ENCODE measurements around the gene TTC28.

The TTC28 gene

DNA sequence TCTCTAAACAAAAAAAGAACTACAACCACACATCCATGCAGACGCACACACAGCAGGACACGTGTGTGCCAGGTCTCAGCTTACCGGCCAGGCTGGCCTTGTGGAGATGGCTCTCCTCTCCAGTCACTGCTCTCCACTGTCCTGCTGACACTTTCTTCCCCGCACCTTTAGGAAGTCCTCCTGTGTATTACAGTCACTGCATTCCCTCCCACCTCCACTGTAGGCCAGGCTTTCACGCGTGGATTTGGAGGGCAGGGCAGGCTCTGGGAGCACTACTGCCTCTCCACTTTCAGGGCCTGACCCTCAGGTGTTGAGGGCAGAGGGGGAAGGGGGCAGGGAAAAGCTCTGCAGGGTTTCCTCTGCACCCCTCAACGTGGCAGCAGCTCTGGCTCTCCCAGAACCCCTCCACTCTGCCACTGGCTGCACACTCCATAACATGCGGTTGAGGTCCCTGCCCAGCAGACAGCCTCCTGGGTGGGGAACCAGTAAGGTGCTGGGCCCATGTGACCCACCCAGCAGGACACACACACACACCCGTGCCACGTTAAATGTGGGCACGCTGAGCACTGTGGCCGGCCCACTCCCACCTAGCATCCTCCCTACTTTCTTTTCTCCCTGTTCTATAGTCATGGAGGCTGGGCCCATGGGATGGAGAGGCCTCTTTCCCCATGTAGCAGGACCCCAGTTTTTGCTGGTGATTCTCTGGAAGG lies 653.6 kb downstream of the TTC28 start:
- Histone ChIP-seq H3K36me3 (ENCODE audit: control insufficient read depth in 2 of 2, insufficient read depth in 2 of 2, low read length in 2 of 2) (no peaks in the 10 kb centered on the region), H3K9me3 (ENCODE audit: control insufficient read depth in 2 of 2, low read length in 2 of 2) (no peaks in the 10 kb centered on the region), H3K27me3 (ENCODE audit: control insufficient read depth in 2 of 2, insufficient read depth in 2 of 2, low read length in 2 of 2) (no peaks in the 10 kb centered on the region), H3K9ac (ENCODE audit: low read depth in 1 of 2, low read length in 2 of 2) (no peak overlapping the region), H3K4me3 (ENCODE audit: low read length in 2 of 2) (no peak overlapping the region), H3K4me1 (ENCODE audit: control insufficient read depth in 2 of 2, insufficient read depth in 2 of 2, low read length in 2 of 2) (peaks cover 0 to 7% of the 10 kb centered on the region in 2 donors), H3K27ac (ENCODE audit: low read depth in 2 of 2, low read length in 2 of 2) (no peak overlapping the region)

DNA sequence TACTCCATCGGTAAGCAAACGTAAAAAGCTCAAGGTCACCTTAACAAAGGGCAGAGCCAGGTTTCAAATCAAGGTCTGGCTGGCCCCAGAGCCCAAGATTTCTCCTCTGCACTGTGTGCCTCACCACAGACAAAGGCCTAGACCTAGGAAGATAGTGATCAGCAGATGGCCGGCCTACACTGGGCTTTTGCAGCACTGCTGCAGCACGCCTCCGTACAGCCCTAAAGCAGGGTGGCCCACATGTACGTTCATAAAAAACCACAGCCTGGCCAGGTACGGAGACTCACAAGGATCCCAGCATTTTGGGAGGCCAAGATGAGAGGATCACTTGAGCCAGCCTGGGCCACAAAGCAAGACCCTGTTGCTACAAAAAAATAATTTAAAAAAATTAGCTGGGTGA lies 654.3 kb downstream of the TTC28 start:
- H3K9me3 ChIP-seq (ENCODE audit: control insufficient read depth in 2 of 2, low read length in 2 of 2), result no peaks in the 10 kb centered on the region
- H3K9ac ChIP-seq (ENCODE audit: low read depth in 1 of 2, low read length in 2 of 2), result no peak overlapping the region
- H3K27ac ChIP-seq (ENCODE audit: low read depth in 2 of 2, low read length in 2 of 2), result no peak overlapping the region
- H3K27me3 ChIP-seq (ENCODE audit: control insufficient read depth in 2 of 2, insufficient read depth in 2 of 2, low read length in 2 of 2), result no peaks in the 10 kb centered on the region
- H3K36me3 ChIP-seq (ENCODE audit: control insufficient read depth in 2 of 2, insufficient read depth in 2 of 2, low read length in 2 of 2), result no peaks in the 10 kb centered on the region
- H3K4me3 ChIP-seq (ENCODE audit: low read length in 2 of 2), result no peak overlapping the region
- peaks cover 3 to 11% of the 10 kb centered on the region in 2 donors for H3K4me1 ChIP-seq (ENCODE audit: control insufficient read depth in 2 of 2, insufficient read depth in 2 of 2, low read length in 2 of 2)

DNA sequence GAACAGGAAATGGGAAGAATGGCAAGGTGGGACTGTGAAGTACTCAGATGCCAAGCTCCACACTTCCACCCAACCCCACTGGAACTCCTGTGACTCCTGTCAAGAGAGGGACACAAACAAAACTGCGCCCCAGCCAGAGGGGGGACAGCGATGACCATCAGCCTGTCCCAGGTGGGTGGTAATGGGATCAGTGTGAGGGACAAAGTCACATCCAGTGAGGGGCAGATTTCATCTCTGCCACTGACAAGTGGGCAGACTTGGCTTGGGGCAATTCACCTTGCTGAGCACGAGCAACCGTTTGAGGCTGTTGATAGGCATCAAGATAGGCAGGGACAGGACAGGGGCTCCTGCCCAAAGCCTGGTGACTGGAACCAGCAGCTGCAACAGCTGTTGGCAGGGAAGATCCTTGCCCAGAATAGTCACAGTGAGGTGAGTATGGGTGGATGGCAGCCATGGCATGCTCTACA lies 655.2 kb downstream of the TTC28 start:
- no peak overlapping the region for H3K4me3 ChIP-seq (ENCODE audit: low read length in 2 of 2)
- H3K27ac ChIP-seq (ENCODE audit: low read depth in 2 of 2, low read length in 2 of 2), result no peak overlapping the region
- H3K4me1 ChIP-seq (ENCODE audit: control insufficient read depth in 2 of 2, insufficient read depth in 2 of 2, low read length in 2 of 2), result peaks cover 4 to 14% of the 10 kb centered on the region in 2 donors

DNA sequence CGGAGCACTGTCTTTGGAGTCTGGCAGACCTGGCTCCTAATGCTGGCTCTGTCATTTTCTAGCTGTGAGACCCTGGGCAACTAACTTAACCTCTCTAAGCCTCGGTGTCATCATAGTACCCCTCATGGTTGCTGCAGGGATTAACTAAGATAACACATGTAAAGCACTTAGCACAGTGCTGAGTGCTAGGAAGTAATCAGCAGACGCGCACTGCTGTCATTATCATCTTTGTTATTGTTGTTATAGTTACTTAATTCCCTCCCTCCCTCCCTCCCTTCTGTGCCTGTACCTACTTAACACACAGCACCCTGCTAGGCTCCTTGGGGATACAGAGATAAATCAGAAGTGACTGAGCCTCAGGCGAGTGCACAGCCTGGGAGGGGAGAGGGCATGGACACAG lies 655.9 kb downstream of the TTC28 start:
- no peak overlapping the region for H3K27ac ChIP-seq (ENCODE audit: low read depth in 2 of 2, low read length in 2 of 2)
- no peaks in the 10 kb centered on the region for H3K27me3 ChIP-seq (ENCODE audit: control insufficient read depth in 2 of 2, insufficient read depth in 2 of 2, low read length in 2 of 2)
- no peaks in the 10 kb centered on the region for H3K9me3 ChIP-seq (ENCODE audit: control insufficient read depth in 2 of 2, low read length in 2 of 2)
- H3K9ac ChIP-seq (ENCODE audit: low read depth in 1 of 2, low read length in 2 of 2), result no peak overlapping the region
- peaks cover 4 to 8% of the 10 kb centered on the region in 2 donors for H3K4me1 ChIP-seq (ENCODE audit: control insufficient read depth in 2 of 2, insufficient read depth in 2 of 2, low read length in 2 of 2)
- no peaks in the 10 kb centered on the region for H3K36me3 ChIP-seq (ENCODE audit: control insufficient read depth in 2 of 2, insufficient read depth in 2 of 2, low read length in 2 of 2)
- no peak overlapping the region for H3K4me3 ChIP-seq (ENCODE audit: low read length in 2 of 2)

More for the DNA sequence above, 655.2 kb downstream of the TTC28 start:
- Histone ChIP-seq H3K9me3 (ENCODE audit: control insufficient read depth in 2 of 2, low read length in 2 of 2) (no peaks in the 10 kb centered on the region), H3K27me3 (ENCODE audit: control insufficient read depth in 2 of 2, insufficient read depth in 2 of 2, low read length in 2 of 2) (no peaks in the 10 kb centered on the region), H3K36me3 (ENCODE audit: control insufficient read depth in 2 of 2, insufficient read depth in 2 of 2, low read length in 2 of 2) (no peaks in the 10 kb centered on the region), H3K9ac (ENCODE audit: low read depth in 1 of 2, low read length in 2 of 2) (no peak overlapping the region)

DNA sequence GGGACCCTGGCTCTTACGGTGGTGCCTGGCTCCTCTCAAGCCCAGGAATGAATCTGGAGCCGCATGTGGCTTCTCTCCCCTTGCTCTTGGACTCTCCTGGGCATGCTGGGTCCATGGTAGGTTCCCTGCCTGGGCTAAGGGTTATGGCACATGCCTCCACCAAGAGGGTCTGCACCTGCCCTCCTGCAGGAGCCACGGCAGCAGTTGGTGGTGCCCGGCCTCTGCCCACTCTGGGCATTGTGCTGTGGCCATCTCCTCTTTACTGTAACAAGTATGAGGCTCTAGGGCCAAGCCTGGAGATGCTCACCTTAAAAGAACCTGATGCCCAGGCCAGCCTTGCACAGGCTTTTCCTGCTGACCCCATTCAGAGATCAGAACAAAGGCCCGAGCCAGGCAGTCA lies 656.6 kb downstream of the TTC28 start:
- no peaks in the 10 kb centered on the region for H3K9me3 ChIP-seq (ENCODE audit: control insufficient read depth in 2 of 2, low read length in 2 of 2)
- H3K4me3 ChIP-seq (ENCODE audit: low read length in 2 of 2), result no peak overlapping the region
- H3K36me3 ChIP-seq (ENCODE audit: control insufficient read depth in 2 of 2, insufficient read depth in 2 of 2, low read length in 2 of 2), result no peaks in the 10 kb centered on the region
- H3K27me3 ChIP-seq (ENCODE audit: control insufficient read depth in 2 of 2, insufficient read depth in 2 of 2, low read length in 2 of 2), result no peaks in the 10 kb centered on the region
- H3K9ac ChIP-seq (ENCODE audit: low read depth in 1 of 2, low read length in 2 of 2), result no peak overlapping the region
- no peak overlapping the region for H3K27ac ChIP-seq (ENCODE audit: low read depth in 2 of 2, low read length in 2 of 2)
- H3K4me1 ChIP-seq (ENCODE audit: control insufficient read depth in 2 of 2, insufficient read depth in 2 of 2, low read length in 2 of 2), result peaks cover 4 to 7% of the 10 kb centered on the region in 2 donors

DNA sequence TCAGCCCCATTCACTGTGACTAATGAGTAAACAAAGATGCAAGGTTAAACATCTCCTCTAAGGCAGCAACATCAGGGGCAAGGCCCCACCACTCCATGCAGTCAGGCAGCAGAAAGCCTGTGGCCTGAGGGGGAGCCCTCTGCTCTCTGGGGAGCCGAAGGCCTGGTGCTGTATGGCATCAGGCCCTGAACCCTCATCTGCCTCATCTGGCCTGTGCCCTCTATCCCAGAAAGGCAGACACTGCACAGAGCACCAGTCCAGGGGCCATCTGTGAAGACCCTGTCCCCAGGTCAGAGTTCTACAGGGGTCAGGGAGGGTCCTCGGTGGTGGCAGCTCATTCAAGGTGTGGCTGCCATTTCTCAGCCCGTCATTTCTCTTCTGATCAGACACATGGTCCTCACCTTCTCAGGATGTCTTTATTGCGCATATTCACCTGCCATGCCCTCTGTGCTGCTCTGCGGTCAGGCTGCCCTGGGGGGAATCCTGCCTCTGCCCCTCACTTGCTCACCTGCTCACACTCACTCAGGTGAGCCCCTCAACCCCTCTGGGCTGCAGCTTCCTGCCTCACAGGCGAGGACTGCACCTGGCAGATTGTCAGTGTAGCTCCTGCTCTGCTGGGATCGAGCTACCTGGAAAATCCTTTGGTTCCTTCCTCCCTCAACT lies 657.5 kb downstream of the TTC28 start:
- Histone ChIP-seq H3K9me3 (ENCODE audit: control insufficient read depth in 2 of 2, low read length in 2 of 2) (no peaks in the 10 kb centered on the region), H3K9ac (ENCODE audit: low read depth in 1 of 2, low read length in 2 of 2) (no peak overlapping the region), H3K4me1 (ENCODE audit: control insufficient read depth in 2 of 2, insufficient read depth in 2 of 2, low read length in 2 of 2) (peaks cover 4 to 7% of the 10 kb centered on the region in 2 donors)

DNA sequence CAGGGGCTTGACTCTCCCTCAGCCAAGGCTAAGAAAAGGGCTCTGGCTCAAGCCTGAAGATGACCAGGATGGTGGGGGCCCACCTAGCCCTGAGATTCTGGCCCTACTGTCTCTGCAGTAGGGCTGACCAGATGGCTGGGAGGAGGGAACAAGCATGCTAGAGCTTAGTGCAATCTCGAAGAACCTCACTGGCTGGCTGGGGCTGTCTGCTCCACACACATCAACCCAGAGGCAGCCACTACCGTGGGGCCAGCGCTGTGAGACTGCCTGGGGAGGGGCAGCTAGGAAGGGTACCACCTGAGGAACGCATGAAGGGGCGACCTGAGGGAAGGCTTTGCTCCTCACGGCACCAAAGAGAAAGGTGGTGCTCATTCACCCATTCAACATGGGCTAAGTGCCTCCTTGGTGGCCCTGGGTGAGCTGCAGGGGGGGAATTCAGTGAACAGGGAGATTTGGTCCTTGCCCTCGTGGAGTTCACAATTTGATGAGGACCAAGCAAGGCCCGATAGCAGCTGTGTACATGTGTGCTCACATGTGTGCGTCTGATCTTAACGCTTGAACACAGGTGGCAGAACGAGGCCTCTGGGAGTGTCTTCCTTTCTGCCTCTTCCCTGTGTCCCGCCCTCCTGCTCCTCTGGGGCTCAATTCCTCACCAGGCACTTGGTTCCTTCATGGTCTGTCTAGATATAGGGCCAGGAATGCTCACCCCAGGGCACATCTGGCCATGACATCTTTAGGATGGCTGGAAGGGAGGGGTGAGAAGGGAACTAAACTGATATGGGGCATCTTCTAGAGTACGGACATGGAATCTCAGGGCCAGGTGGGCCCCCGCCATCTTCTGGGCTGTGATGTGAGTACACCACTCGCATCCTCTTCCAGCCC lies 658.3 kb downstream of the TTC28 start:
- H3K27me3 ChIP-seq (ENCODE audit: control insufficient read depth in 2 of 2, insufficient read depth in 2 of 2, low read length in 2 of 2), result no peaks in the 10 kb centered on the region
- H3K9ac ChIP-seq (ENCODE audit: low read depth in 1 of 2, low read length in 2 of 2), result no peak overlapping the region
- peaks cover 4 to 7% of the 10 kb centered on the region in 2 donors for H3K4me1 ChIP-seq (ENCODE audit: control insufficient read depth in 2 of 2, insufficient read depth in 2 of 2, low read length in 2 of 2)
- no peak overlapping the region for H3K4me3 ChIP-seq (ENCODE audit: low read length in 2 of 2)
- H3K36me3 ChIP-seq (ENCODE audit: control insufficient read depth in 2 of 2, insufficient read depth in 2 of 2, low read length in 2 of 2), result no peaks in the 10 kb centered on the region
- H3K27ac ChIP-seq (ENCODE audit: low read depth in 2 of 2, low read length in 2 of 2), result no peak overlapping the region
- H3K9me3 ChIP-seq (ENCODE audit: control insufficient read depth in 2 of 2, low read length in 2 of 2), result no peaks in the 10 kb centered on the region

More for the DNA sequence above, 657.5 kb downstream of the TTC28 start:
- H3K27me3 ChIP-seq (ENCODE audit: control insufficient read depth in 2 of 2, insufficient read depth in 2 of 2, low read length in 2 of 2), result no peaks in the 10 kb centered on the region
- H3K4me3 ChIP-seq (ENCODE audit: low read length in 2 of 2), result no peak overlapping the region
- no peaks in the 10 kb centered on the region for H3K36me3 ChIP-seq (ENCODE audit: control insufficient read depth in 2 of 2, insufficient read depth in 2 of 2, low read length in 2 of 2)
- no peak overlapping the region for H3K27ac ChIP-seq (ENCODE audit: low read depth in 2 of 2, low read length in 2 of 2)

DNA sequence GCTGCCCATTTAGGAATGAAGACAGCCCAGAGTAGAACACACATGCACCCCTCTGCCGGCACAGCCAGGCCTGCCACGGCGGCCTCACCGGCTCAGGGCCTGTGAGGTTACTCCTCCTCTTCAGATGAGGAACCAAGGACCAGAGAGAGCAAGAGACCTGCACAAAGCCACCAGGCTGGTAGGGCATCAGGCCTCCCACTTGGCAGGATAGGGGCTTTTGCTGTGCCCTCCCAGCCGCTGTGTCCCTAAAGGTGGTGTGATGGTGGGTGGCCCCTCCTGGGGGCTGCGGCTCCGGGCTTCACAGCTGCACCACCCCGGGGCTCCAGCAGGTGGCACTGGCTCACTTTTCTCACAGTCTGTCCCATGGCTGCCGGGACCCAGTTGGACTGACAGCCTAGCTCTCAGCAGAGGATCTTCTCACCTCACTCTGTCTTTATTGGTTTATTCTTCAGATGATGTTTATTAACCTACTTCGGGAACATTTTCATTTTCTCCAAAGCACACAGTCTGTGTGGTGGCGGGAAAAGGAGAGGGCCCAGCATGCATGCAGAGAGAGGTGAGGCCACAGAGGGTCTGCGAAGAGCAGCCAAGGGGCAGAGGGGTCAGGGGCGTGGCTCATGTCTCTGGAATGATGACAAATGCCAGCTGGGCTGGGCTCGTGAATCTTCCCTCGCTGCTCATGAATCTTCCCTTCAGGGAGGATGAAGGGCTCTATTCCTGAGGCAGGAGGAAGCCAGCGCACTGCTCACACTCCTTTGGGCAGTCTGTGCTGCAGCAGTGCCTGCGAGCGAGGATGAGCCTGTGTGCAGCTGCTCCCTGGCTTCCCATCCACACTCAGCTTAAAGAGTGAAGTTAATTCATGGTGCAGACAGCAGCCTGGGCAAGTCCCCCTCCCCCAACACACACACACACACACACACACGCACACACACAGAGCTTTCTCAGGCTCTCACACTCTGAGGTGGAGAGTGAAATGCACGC lies 659.5 kb downstream of the TTC28 start:
- H3K9ac ChIP-seq (ENCODE audit: low read depth in 1 of 2, low read length in 2 of 2), result no peak overlapping the region
- H3K27me3 ChIP-seq (ENCODE audit: control insufficient read depth in 2 of 2, insufficient read depth in 2 of 2, low read length in 2 of 2), result no peaks in the 10 kb centered on the region
- no peaks in the 10 kb centered on the region for H3K9me3 ChIP-seq (ENCODE audit: control insufficient read depth in 2 of 2, low read length in 2 of 2)
- no peak overlapping the region for H3K4me3 ChIP-seq (ENCODE audit: low read length in 2 of 2)
- H3K36me3 ChIP-seq (ENCODE audit: control insufficient read depth in 2 of 2, insufficient read depth in 2 of 2, low read length in 2 of 2), result no peaks in the 10 kb centered on the region
- H3K27ac ChIP-seq (ENCODE audit: low read depth in 2 of 2, low read length in 2 of 2), result no peak overlapping the region
- peaks cover 4 to 7% of the 10 kb centered on the region in 2 donors for H3K4me1 ChIP-seq (ENCODE audit: control insufficient read depth in 2 of 2, insufficient read depth in 2 of 2, low read length in 2 of 2)

DNA sequence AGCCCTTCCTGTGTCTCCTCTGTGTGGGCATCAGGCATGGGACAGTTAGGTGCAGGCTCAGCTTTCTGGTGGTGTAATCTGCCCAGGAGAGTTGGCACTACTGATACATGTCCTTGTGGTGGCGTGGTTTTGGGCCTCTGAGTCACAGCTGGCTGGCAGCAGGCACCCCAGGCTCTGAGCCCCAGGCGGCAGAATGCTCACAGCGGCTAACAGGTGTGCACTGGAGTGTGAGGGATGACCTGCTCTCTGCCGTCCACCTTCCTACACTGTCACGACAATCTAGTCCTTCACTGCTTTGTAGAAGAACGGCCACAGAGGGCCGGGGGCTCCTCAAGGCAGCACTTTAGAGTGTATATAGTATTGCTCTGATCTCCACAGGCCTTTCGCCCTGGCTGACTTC lies 660.3 kb downstream of the TTC28 start:
- H3K27ac ChIP-seq (ENCODE audit: low read depth in 2 of 2, low read length in 2 of 2), result no peak overlapping the region
- H3K9me3 ChIP-seq (ENCODE audit: control insufficient read depth in 2 of 2, low read length in 2 of 2), result no peaks in the 10 kb centered on the region
- H3K36me3 ChIP-seq (ENCODE audit: control insufficient read depth in 2 of 2, insufficient read depth in 2 of 2, low read length in 2 of 2), result no peaks in the 10 kb centered on the region
- H3K4me1 ChIP-seq (ENCODE audit: control insufficient read depth in 2 of 2, insufficient read depth in 2 of 2, low read length in 2 of 2), result peaks cover 4 to 7% of the 10 kb centered on the region in 2 donors
- H3K9ac ChIP-seq (ENCODE audit: low read depth in 1 of 2, low read length in 2 of 2), result no peak overlapping the region
- no peak overlapping the region for H3K4me3 ChIP-seq (ENCODE audit: low read length in 2 of 2)
- no peaks in the 10 kb centered on the region for H3K27me3 ChIP-seq (ENCODE audit: control insufficient read depth in 2 of 2, insufficient read depth in 2 of 2, low read length in 2 of 2)

Measured in mucosa of rectum (tissue), 2 donors.